Measurements from ENCODE around the gene VAPB.

DNA sequence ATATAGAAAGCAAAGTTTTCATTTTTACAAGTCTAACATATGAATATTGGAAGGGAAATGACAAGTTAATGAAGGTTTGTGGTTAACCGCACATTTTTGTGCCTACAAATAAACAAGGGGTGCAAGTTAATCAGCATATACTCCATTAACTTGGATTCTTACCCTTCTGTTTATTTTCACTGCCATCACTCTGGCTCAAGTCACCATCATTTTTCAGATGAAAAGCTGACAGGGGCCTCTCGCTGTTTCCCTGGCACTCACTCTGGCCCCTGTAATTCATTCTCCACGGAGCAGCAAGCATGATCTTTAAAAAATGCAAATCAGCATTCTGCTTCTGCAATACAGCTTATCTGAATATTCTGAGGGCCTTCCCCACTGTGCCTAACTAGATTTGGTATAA, 96.4 kb downstream of the VAPB start:
- no peak for TF ChIP-seq POLR2AphosphoS5 (IDR thresholded peaks at IDR 0.05)
- TF ChIP-seq, protein P1, sequence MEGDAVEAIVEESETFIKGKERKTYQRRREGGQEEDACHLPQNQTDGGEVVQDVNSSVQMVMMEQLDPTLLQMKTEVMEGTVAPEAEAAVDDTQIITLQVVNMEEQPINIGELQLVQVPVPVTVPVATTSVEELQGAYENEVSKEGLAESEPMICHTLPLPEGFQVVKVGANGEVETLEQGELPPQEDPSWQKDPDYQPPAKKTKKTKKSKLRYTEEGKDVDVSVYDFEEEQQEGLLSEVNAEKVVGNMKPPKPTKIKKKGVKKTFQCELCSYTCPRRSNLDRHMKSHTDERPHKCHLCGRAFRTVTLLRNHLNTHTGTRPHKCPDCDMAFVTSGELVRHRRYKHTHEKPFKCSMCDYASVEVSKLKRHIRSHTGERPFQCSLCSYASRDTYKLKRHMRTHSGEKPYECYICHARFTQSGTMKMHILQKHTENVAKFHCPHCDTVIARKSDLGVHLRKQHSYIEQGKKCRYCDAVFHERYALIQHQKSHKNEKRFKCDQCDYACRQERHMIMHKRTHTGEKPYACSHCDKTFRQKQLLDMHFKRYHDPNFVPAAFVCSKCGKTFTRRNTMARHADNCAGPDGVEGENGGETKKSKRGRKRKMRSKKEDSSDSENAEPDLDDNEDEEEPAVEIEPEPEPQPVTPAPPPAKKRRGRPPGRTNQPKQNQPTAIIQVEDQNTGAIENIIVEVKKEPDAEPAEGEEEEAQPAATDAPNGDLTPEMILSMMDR (IDR thresholded peaks at IDR 0.05): no peak
